GM18868 (cell line): ENCODE results near the gene RANBP6.

Experiments used
- ATAC-seq: cut with Tn5 transposase; IDR thresholded peaks from one replicate; pipeline ENCODE4 v1.9.1; 2021; ENCODE audit warnings: mild to moderate bottlenecking, moderate library complexity; ENCODE audit not compliant: unreplicated experiment

RANBP6 gene

DNA sequence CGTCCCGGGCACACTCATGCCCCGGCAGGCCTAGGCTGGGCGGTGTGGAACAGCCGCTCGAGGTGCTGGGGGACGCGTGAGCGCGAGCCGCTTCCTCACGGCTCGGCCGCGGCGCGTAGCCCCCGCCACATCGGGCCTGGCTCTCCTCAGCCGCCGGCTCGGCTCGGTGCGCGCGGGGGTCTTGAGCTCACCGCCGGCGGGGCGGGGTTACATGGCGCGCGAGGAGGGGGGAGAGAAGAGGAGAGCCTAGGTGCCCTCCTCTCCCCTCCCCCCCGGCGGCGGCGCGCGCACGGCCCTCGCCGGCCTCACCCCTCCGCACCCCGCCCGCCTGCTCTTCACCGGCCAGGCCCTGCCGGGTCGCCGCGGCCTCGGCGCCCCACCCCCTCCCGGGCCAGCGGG lies 7.7 kb downstream of the RANBP6 start:
- ATAC-seq: peak; percentile 51

DNA sequence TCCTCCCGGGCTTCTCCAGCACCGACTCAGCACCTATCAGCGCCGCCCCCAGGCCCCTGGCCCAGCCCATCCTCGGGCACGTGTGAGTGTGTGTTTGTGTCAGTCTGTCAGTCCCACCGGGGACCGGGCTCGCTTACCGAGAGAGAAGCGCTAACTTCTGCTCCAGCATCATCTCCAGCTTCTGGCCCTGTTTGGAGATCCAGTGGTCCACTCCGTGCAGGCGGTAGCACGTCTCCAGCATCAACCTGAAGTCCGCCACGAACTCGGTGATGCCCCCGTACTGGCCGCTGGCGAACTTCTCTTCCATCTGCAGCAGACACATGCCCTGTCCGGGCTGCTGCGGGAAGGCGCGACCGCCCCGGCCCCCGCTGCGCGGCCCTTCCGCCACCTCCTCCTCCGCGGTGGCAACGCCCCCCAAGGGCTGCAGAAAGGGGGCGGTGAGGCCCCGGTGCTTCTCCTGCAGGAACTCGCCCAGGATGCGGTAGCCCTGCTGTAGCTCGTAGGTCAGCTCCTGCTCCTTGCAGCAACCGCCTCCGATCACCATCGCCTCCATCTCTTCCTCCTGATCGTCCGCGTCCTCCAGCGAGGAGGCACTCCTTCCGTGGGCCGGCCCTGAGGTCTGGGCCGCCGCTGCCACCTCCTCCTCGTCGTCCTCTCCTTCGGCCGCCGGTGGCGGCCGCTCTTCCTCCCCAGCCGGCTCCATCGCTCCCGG lies 8.2 kb downstream of the RANBP6 start:
- ATAC-seq: peak; percentile 80

DNA sequence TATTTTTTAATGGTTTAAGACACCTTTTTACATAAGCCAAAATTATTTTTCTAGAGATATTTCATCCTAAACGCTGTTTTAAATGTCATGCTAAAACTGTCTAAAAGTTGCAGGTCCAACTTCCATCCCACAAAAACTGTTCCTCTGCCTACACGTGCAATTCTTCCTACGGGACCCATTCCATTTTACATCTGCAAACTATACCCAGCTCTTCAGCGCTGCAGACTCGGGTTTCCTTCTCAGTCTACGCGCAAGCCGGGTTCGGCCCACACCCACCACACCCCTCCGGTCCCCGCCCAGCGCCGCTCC lies 8.7 kb downstream of the RANBP6 start:
- ATAC-seq: no peak

DNA sequence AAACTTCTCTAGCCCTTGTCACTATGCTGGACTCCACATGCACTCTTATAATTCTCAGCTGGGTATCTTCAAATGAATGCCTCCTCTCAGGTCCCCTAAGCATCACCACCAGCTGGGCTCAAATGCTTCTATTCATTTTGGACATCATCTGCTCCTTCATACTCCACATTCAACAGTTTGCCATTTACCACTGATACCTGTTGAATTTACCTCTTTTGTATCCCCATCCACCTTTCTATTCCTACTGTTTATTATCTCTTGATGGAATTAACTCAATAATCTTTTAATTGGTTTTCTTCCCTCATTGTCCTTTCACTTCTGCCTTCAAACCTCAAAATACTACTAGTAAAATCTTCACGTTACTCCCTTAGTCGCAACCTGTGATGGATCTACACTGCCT lies 14.5 kb downstream of the RANBP6 start:
- no peak for ATAC-seq

DNA sequence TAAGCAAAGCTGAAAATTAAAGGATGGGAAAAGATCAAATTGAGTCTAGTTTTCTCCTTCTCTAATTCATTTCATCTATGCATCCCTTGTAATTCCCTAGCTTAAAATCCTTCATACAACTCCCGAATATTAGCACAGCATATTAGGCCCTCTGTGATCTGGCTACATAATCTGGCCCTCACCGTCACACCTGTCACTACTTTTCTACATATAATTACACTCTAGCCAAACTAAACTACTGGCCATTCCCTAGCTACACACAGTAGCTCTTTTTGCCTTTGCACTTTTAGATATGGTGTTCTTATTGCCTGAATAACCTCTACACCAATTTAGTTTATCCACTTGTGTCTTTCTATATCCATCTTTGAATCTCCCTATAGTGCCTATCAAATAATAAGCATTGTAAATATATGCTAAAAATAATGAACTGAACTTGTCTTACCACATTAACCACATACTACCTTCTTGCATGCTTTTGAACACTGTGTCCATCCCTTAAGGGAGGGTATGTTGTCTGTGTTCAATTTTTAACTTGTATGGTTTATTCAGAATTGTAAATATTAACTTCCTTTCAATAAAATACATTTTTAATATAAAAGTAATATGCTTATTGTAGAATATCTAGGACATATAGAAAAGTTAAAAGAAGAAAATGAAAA lies 15.9 kb downstream of the RANBP6 start:
- ATAC-seq: no peak

DNA sequence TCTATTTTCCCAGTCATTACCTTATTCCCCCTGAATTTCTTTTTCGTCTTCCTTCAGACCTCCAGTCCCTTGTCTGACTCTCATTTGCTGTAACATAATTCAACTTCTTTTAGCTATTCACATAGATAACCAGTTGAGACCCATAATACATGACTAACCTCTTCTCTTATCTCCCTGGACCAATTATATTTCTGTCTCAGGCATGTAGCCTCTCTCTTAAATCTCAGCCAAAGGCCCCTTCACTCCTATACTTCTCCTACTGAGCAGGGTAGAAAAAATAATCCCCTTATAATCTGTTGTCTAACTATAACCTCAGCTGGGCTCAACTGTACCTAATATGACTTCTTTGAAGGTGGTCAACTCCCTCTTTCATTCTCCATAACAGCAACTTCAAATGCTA lies 20.9 kb downstream of the RANBP6 start:
- no peak for ATAC-seq

DNA sequence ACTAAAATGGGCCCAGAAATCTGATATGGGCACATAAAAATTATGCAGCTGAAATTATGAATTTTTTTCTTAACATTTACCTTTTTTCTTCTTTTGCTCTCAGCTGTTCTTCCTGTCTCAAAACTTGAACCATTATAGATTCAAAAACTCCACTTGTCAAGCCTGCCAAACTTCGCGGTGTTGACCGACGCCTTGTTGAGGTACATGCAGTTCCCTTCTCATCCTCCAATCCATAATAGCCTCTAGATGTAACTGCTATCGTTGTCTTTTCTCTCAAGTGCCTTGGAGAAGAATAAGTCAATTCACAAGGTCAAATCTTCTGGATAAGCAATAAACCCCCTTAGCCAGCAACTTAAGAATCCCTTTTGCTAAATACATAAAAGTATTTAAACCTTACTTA lies 27.2 kb downstream of the RANBP6 start:
- ATAC-seq: no peak

DNA sequence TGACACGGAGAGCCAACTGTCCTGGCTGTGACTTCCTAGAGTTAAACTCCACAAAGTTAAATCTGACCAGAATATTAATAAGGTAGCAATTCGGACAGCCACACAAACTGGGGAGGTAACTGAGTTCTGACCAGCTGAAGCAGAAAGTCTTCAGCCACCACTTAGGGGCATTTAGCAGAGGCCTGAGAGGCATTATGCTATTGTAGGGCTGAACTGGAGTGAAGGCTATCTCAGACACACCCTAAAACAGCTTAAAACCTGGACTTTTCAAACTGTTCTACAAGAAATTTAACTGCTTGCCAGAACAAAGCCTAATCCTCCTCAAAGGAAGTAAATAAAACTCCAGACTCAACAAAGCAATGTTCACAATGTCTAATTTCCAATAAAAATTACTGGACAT lies 32.4 kb downstream of the RANBP6 start:
- ATAC-seq: no peak

DNA sequence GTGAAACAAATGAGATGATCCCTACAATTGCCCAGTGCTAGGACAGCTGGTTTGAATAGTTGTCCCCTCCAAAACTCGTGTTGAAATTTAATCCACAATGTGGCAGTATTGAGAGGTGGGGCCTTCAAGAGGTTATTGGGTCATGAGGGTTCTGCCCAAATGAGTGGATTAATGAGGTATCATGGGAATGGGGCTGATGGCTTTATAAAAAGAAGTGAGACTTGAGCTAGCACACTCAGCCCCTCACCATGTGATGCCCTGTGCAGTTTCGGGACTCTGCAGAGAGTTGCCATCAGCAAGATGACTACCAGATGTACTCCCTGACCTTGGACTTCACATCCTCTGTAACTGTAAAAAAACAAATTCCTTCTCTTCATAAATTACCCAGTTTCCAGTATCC lies 33.1 kb downstream of the RANBP6 start:
- no peak for ATAC-seq

DNA sequence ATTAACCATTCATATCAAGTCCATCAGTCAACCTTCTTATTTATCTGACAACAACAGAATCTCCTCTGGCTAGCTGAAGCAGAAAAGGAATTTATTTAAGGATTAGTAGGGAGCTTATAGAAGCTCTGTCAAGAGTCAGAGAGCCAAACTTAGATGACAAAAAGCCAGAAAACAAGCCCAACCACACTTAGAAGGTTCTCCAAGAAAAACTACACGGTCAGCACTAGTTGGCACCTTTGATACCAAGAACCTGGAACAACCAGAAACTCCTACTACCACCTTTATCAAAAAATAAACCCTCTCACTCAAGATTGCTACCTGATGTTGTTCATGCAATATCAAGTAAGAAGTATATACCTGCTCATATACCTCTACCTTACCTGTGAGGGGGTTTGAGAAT lies 36.9 kb downstream of the RANBP6 start:
- no peak for ATAC-seq

DNA sequence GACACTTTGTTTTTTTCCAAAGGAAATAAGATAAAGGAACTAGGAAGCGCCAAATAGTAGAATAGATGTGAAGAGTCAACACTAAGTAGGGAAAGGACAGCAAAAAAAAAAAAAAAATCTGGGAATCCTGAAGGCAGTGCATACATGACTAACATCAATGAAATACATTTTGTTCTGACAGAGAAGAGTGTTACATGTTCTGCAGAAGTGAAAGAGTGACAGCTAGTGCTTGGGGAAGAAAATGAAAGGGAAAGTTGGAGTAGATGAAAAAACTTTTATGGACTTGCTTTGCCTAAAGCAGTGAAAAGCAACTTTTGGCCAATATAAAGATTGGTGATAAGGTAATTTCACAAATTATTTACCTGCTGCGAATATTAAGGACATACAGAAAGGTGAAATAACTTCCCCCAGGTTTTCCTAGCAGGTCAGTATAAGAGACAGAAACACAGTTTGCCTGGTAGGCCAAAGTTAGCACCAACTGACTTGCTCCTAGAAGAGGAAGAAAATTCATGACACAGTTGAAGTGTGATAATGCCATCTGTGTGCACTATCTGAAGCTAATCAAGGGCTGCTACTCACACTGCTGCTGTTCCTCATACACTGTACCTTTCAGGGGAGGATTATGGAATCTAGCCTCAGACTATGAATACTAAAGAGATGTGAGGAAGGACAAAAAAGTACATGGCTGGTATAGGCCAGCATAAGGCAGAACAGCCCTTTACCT lies 38.6 kb downstream of the RANBP6 start:
- ATAC-seq: peak; percentile 74

DNA sequence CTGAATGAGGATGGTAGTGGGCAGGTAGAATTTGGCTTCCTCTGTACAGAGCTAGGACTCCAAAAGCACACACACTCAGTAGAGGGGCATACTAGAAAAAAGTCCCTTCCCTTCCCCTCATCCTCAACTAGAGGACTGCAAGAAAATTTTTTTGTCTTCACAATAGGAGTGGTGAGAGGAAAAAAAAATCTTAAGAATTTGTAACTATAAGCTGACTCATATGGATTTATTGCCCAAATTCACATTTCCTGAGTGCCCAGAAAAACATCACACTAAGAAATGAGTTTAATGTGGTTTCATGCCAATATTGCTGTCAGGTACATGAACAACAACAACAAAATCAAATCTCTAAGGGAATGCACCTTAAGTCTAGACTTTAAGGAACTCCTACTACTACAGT lies 43.7 kb downstream of the RANBP6 start:
- ATAC-seq: no peak
